Stimulated activated CD8-positive, alpha-beta memory T cell treated with anti-CD3 and anti-CD28 coated beads, Interleukin-7, amount 100 ng/mL, for 48 hours (primary cell): ENCODE data around the gene CNKSR1.
A peak's percentile ranks its signal among the peaks of the same experiment; 100 is the strongest.

Experiments
- DNase-seq, 2 donors: peaks; one replicate each; pipeline ENCODE4 v3.0.0-alpha.2; 2020; ENCODE audit warnings: low read depth in 1 of 2; ENCODE audit errors: extremely low read depth in 1 of 2

CNKSR1 gene

GRCh38 chr1:26177182-26177684, at the start of gene CNKSR1:
TSS of gene CNKSR1 (plus strand) at chr1:26177491. CDS start at chr1:26177548, 57 bp downstream.
- DNase-seq, result no peak

DNA sequence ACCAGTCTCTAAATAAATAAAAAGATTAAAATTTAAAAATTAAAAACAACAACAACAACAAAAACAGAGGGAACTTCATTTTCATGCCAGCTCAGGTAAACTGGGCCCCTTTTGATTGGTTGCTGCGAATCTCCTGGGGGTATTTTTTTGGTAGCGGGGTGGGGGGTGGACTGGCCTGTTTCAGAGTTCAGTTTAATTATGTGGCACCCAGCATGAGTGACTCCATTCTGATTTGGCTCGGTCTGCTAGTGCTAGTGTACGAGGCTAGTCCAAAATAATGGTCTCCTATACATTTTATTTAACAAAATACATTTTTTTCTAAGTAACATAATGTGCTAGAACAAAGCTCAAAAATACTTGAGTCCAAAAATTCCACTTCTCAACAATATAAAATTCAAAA, 47.5 kb upstream of the CNKSR1 start:
- DNase-seq, result no peak

GRCh38 chr1:26130695-26131094, 46.6 kb upstream of the CNKSR1 start:
- no peak for DNase-seq

GRCh38 chr1:26132128-26132833, 45.0 kb upstream of the CNKSR1 start:
- no peak for DNase-seq

DNA sequence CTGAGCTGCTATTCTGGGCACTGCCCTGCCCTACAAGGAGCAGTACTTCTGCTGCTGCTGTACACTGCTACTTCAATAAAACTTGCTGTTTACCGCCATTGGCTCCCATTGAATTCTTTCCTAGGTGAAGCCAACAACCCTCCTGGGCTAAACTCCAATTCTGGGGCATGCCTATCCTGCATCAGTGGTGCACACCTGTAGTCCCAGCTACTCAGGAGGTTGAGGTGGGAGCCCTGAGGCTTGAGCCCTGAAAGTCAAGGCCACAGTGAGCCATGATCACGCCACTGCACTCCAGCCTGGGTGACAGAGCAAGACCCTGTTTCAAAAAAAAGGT, 44.5 kb upstream of the CNKSR1 start:
- no peak for DNase-seq

DNA sequence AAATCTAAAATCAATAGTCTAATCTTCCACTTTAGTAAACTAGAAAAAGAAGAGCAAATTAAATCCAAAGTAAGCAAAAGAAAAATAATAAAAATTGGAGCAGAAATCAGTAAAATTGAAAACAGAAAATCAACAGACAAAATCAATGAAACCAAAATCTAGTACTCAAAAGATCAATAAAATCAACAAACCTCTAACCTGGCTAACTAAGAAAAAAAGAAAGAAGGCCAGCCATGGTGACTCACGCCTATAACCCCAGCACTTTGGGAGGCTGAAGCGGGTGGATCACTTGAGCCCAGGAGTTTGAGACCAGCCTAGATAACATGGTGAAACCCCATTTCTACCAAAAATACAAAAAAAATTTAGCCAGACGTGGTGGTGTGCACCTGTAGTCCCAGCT, 42.8 kb upstream of the CNKSR1 start:
- no peak for DNase-seq

DNA sequence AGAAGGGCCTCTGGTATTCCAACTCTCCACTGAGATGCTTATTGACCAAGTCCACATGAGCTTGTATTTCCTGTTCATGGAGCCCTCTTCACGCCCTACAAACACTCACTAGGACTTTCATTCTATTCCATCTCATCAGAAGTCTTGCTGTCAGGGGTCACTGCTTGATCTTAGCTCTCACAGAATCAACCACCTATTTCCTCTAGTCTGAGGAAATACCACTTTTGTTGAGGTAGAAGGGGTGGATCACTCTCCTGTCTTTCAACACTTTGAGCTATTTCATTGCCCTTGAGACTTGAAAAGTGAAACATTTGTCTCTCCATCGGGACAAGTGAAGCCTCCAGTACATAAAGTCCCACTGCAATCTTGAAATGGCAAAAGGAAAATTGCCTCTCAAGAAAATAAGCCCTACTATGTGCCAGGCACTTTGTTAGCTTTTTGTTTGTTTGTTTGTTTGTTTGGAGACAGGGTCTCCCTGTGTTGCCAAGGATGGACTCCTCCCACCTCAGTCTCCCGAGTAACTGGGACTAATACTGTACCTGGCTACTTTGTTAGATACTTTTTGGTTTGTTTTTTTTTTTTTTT, 38.2 kb upstream of the CNKSR1 start:
- no peak for DNase-seq

DNA sequence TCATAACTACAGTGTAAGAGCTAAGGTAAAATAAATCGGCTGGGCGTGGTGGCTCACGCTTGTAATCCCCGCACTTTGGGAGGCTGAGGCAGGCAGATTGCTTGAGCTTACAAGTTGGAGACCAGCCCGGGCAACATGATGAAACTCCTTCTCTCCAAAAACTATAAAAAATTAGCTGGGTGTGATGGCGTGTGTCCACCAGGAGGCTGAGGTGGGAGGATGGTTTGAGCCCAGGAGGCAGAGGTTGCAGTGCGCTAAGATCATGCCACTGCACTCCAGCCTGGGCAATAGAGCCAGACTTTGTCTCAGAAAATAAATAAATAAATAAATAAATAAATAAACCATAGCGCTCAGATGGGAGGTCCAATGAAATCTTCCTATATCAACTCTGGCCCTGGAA, 35.1 kb upstream of the CNKSR1 start:
- no peak for DNase-seq

DNA sequence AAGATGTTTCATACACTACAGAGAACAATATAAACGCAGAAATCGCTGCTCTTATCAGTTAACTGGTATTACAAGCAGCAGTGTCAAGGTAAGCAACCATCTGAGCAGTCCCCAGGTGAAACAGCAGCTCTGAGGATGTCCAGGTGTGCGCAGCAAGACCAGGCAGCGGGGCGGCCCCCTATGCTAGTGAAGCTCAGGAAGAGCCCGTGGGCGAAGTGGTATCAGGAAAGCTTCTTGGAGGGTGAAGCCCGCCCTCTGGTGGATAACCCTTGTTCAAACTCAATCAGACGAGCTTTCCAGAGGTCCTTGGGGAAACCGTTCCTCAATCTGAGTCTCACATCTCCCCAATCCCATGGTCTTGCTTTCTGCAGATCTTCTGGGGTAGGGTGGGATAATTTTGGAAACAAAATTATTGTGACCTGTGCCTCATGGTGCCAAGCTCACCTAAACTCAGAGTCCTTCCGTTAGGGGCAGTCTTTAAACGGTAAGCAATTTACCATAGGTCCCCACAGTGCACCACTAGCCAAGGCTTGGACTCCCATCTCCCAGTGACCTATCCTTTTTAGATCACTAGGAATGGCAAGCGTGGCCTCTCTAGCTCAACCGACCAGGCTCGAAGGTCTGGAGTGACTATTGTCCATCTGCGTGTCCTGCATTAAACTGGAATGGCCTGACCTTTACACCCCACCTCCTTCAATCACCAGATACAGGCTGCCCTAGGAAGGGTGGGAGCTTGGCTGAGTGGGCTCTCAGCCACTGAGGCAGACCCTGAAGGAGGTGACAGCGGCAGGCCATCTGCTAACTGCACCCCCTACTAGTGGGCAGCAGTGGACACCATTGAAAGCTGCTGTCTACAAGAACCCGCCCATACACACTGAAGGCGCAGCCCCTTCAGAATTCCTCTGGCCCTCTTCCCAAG, 32.0 kb upstream of the CNKSR1 start:
- DNase-seq, result peak; percentile 40 to 42

- DNase-seq, result no peak
Observed at GRCh38 chr1:26145960-26146294, 31.4 kb upstream of the CNKSR1 start.

GRCh38 chr1:26148887-26149286, 28.4 kb upstream of the CNKSR1 start:
- no peak for DNase-seq

- no peak for DNase-seq
Observed at GRCh38 chr1:26153966-26154532, 23.2 kb upstream of the CNKSR1 start.

DNA sequence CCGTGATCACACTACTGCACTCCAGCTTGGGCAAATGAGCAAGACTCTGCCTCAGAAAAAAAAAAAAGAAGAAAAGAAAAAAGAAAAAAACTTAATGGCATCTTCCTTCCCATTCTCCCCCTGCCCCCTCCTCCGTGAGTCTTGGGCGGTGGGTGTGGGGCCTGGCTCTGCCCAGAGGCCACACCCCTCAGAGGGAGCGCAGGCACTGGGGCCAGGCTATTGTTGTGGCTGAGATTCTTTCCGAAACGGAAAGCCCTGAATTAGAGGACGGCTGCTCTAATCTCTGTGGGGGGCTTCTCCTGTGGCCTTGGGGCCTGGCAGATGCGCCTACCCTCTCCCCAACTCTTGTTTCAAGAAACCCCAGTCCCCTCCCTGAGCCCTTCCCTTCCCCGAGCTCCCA, 22.5 kb upstream of the CNKSR1 start:
- DNase-seq, result no peak

GRCh38 chr1:26155370-26156284, 21.7 kb upstream of the CNKSR1 start:
- DNase-seq, result no peak

DNA sequence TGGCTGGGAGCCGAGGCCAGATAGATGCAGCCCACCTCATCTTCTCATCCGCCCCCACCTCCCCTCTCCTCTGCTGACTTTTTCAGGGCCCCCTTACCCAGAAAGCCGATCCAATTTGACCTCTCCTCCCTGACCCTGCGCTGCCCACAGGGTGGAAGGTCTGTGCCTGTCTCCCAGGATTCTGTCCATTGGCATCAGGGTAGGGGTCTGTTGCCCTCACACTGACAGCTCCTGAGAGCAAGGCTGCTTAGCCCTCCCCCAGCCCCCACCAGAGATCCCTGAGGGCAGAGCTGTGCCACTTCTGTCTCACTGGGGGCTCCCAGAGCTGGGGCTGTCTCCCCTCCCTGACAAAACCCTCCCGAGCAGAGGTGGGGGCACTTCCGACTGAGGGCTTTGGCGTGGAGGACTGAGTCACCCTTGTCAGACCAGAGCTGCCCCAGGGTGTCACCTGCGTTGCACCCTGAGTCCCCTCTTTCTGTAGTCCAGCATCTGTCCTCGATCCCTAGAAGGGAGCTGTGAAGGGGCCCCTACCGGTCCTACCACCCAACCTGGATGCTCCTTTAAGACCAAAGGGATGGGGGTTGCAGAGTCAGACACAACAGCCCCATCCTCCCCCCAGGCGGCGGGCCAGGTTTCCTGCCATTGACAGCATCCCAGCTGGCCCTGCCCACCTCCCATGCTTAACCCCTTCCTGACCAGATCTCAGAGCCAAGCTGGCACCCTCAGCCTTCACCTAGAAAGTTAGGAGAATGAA, 20.8 kb upstream of the CNKSR1 start:
- DNase-seq, result no peak

DNA sequence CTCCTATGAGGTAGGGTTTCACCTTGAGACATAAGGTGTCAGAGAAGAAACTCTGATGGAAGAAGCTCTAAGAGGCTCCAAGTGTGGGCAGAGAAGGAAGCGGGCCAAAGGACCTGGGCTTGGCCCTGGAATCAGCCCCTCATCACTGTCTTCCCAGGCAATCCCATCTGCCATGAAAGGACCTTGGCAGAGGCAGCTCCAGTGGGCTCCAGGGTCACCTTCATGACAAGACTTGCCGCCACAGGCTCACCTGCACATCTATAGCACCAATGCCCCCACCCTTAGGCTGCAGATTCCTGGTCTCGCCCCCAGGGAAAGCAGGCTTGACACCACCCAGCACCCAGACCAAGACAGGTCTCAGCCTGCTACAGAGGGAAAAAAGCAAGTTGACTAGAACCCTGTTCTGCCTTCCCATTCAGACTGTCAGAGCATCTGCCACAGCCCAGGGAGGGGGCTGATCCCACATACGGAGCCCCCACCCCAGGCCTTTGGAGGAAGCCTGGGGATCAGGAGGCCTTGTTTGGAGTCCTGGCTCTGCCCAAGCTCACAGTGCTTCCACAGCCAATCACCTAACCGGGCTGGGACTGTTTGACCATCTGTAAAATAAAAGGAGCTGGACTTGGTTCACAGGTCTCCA, 18.9 kb upstream of the CNKSR1 start:
- DNase-seq, result no peak

GRCh38 chr1:26158908-26159742, 18.2 kb upstream of the CNKSR1 start, which contains the start of gene FAM110D:
TSS of gene FAM110D (plus strand) at chr1:26159079. CDS start at chr1:26161292, 2,213 bp downstream.
- DNase-seq, result no peak

GRCh38 chr1:26159743-26160039, 17.6 kb upstream of the CNKSR1 start:
- DNase-seq, result no peak
